Neuronal stem cell (in vitro differentiated cells): Measurements from ENCODE around the gene POLR3H.
A peak's percentile ranks its signal among the peaks of the same experiment; 100 is the strongest.

Experiments
- DNase-seq: peaks from one replicate; pipeline ENCODE4 v3.0.0-alpha.2; 2013; ENCODE audit warnings: low spot score
- H2AFZ ChIP-seq: one replicate; pipeline ENCODE4 v1.6.1; 2013; ENCODE audit warnings: mild to moderate bottlenecking, low read length, inconsistent platforms
- H2AK5ac ChIP-seq: 2 replicates; pipeline ENCODE4 v1.6.1; 2013; ENCODE audit warnings: low read depth, mild to moderate bottlenecking, inconsistent platforms, low read length, moderate library complexity, mixed read lengths
- H2BK120ac ChIP-seq: 2 replicates; pipeline ENCODE4 v1.6.1; 2013; ENCODE audit warnings: low read depth, mild to moderate bottlenecking, inconsistent platforms, low read length, moderate library complexity, mixed read lengths
- H2BK12ac ChIP-seq: one replicate; pipeline ENCODE4 v1.6.1; 2013; ENCODE audit warnings: low read length, inconsistent platforms
- H2BK15ac ChIP-seq: 2 replicates; pipeline ENCODE4 v1.6.1; 2013; ENCODE audit warnings: mild to moderate bottlenecking, low read length, inconsistent platforms, mixed read lengths
- H2BK5ac ChIP-seq: one replicate; pipeline ENCODE4 v1.6.1; 2013; ENCODE audit warnings: inconsistent platforms, mild to moderate bottlenecking, low read length, moderate library complexity
- H3K14ac ChIP-seq: one replicate; pipeline ENCODE4 v1.6.1; 2013; ENCODE audit warnings: low read length, inconsistent platforms
- H3K18ac ChIP-seq: 2 replicates; pipeline ENCODE4 v1.6.1; 2013; ENCODE audit warnings: low read length, inconsistent platforms
- H3K23ac ChIP-seq: 2 replicates; pipeline ENCODE4 v1.6.1; 2013; ENCODE audit warnings: low read depth, mild to moderate bottlenecking, mixed read lengths, low read length, inconsistent platforms; ENCODE audit not compliant: poor library complexity
- H3K27ac ChIP-seq: replicated peaks from 3 replicates; pipeline ENCODE4 v1.5.1; 2013; ENCODE audit warnings: low read length, inconsistent platforms
- H3K27me3 ChIP-seq, 3 experiments: 2 replicates each; pipeline ENCODE4 v1.6.1; 2013; ENCODE audit warnings: low read length in 3 of 3, mild to moderate bottlenecking in 2 of 3, inconsistent platforms in 1 of 3, low read depth in 1 of 3, mixed read lengths in 1 of 3, moderate library complexity in 1 of 3; ENCODE audit not compliant: control insufficient read depth in 3 of 3, insufficient read depth in 3 of 3
- H3K36me3 ChIP-seq, 2 donors: replicated peaks in 1 of 2; 2 replicates each; pipeline ENCODE4 v1.6.1; 2013; ENCODE audit warnings: low read length in 2 of 2; ENCODE audit not compliant: control insufficient read depth in 2 of 2, insufficient read depth in 2 of 2
- H3K4ac ChIP-seq: 2 replicates; pipeline ENCODE4 v1.6.1; 2013; ENCODE audit warnings: inconsistent platforms, mild to moderate bottlenecking, low read length, moderate library complexity
- H3K4me1 ChIP-seq, 2 donors: 1 replicate in 1 of 2; 2 replicates in 1 of 2; pipeline ENCODE4 v1.6.1; 2013; ENCODE audit warnings: low read length in 2 of 2, low read depth in 1 of 2; ENCODE audit not compliant: control insufficient read depth in 2 of 2, insufficient read depth in 1 of 2
- H3K4me2 ChIP-seq: one replicate; pipeline ENCODE4 v1.6.1; 2013; ENCODE audit warnings: mild to moderate bottlenecking, low read length, inconsistent platforms; ENCODE audit not compliant: insufficient read depth, poor library complexity, severe bottlenecking
- H3K4me3 ChIP-seq, 2 donors: 2 replicates each; pipeline ENCODE4 v1.5.1; 2013; ENCODE audit warnings: low read length in 2 of 2, mild to moderate bottlenecking in 2 of 2, inconsistent platforms in 1 of 2, moderate library complexity in 1 of 2
- H3K79me1 ChIP-seq: one replicate; pipeline ENCODE4 v1.6.1; 2013; ENCODE audit warnings: low read depth, mild to moderate bottlenecking, inconsistent platforms, low read length, moderate library complexity
- H3K9ac ChIP-seq: one replicate; pipeline ENCODE4 v1.6.1; 2013; ENCODE audit warnings: mild to moderate bottlenecking, low read depth, low read length, inconsistent platforms; ENCODE audit not compliant: poor library complexity
- H3K9me3 ChIP-seq, 2 donors: replicated peaks in 1 of 2; 2 replicates each; pipeline versions ENCODE3 to v1.6.1; 2013; ENCODE audit warnings: low read length in 2 of 2, mild to moderate bottlenecking in 2 of 2, inconsistent platforms in 1 of 2, low read depth in 1 of 2, mixed read lengths in 1 of 2, moderate library complexity in 1 of 2; ENCODE audit not compliant: control insufficient read depth in 2 of 2, insufficient read depth in 1 of 2
- H4K8ac ChIP-seq: one replicate; pipeline ENCODE4 v1.6.1; 2013; ENCODE audit warnings: low read depth, mild to moderate bottlenecking, inconsistent platforms, low read length, moderate library complexity
- H4K91ac ChIP-seq: one replicate; pipeline ENCODE4 v1.6.1; 2013; ENCODE audit warnings: low read length, low read depth, mild to moderate bottlenecking, inconsistent platforms; ENCODE audit not compliant: poor library complexity
- WGBS, 2 donors: extraction: QIAGEN DNeasy Blood & Tissue Kit; methylation state at CpG; one replicate each; pipeline ENCODE4 v1.1.7; 2013; ENCODE audit warnings: missing lambda C conversion rate in 2 of 2, mixed read lengths in 1 of 2; ENCODE audit not compliant: insufficient read length in 2 of 2, insufficient replicate concordance in 1 of 2; ENCODE audit errors: extremely low coverage in 2 of 2; 5-methylcytosine and 5-hydroxymethylcytosine counted together

The POLR3H gene

DNA sequence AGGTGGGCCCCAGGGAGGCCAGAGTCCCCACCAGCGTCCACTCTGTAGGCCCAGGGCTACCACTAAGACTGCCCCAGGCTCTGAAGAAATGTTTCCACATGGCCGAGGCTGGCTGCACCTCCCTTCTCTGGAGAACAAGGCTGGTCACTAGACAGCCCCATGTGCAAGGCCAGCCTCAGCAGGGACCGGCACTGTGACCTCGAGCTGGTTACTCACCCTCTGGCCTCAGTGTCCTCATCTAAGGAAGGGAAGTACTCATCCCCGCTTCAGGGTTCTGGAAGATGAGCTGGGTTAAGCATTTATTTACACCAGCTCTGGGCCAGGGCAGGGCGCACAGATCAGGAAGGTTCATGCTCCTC lies 35.7 kb upstream of the POLR3H start:
- WGBS, 2 donors: no CpG with 5 or more reads among the region's 6 CpGs
- Histone ChIP-seq H2BK5ac (no peak overlapping the region), H3K4me1 (no peaks in the 10 kb centered on the region)

DNA sequence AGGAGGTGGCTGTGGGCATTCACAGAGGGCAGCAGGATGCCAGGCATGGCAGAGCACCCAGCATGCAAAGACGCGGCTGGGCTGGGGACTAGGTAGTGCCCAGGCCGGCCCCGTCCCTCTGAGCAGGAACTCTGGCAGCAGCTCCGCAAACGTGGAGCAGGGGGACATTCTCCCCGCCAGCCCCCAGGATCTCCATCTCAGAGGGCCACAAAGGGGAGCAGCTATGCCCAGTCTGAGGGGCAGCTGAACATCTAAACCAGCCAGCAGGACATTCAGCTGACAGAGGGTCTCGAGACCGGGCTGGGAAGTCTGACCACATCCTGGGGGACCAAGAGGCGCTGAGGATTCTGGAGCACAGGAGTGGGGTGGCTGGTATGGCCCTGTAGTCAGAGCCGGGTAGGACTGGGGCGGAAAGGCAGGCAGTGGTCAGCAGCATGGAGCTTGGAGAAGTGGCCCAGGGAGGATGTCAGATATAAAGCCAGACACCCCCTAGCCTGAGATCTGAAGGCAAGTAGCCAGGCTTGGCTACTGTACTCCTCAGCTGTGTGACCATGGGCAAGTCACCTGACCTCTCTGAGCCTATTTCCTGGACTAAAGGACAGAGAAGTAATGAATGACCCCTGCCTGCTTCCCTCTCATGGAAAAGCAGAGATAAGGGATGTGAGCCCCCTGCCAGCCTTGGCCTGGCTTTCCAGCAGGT lies 35.2 kb upstream of the POLR3H start:
- no peak for DNase-seq
- H3K27ac ChIP-seq: no peak overlapping the region
- peaks cover 2 to 31% of the 10 kb centered on the region in 2 donors for H3K36me3 ChIP-seq
- H3K79me1 ChIP-seq: peaks cover 2% of the 10 kb centered on the region
- no peak overlapping the region for H3K4ac ChIP-seq
- no peak overlapping the region for H3K4me2 ChIP-seq
- H2BK5ac ChIP-seq: no peak overlapping the region
- H2BK120ac ChIP-seq: no peak overlapping the region
- H3K9ac ChIP-seq: no peak overlapping the region
- no peak overlapping the region for H4K8ac ChIP-seq
- no peak overlapping the region for H2BK15ac ChIP-seq
- no peak overlapping the region for H3K18ac ChIP-seq
- no peak overlapping the region for H2AK5ac ChIP-seq
- no peaks in the 10 kb centered on the region for H3K9me3 ChIP-seq
- H3K27me3 ChIP-seq: no peaks in the 10 kb centered on the region
- H3K23ac ChIP-seq: no peak overlapping the region
- no peak overlapping the region for H3K14ac ChIP-seq
- H3K4me1 ChIP-seq: no peaks in the 10 kb centered on the region
- no peak overlapping the region for H2AFZ ChIP-seq
- no peak overlapping the region for H3K4me3 ChIP-seq
- WGBS, 2 donors: no CpG with 5 or more reads among the region's 12 CpGs
- H2BK12ac ChIP-seq: no peak overlapping the region
- no peak overlapping the region for H4K91ac ChIP-seq

More for the DNA sequence above, 35.7 kb upstream of the POLR3H start:
- Histone ChIP-seq H3K79me1 (peaks cover 2% of the 10 kb centered on the region), H2BK12ac (no peak overlapping the region), H3K23ac (no peak overlapping the region), H3K4me3 (no peak overlapping the region), H2BK120ac (no peak overlapping the region), H3K14ac (no peak overlapping the region), H3K18ac (no peak overlapping the region), H3K27ac (no peak overlapping the region), H4K91ac (no peak overlapping the region), H3K27me3 (no peaks in the 10 kb centered on the region), H2AK5ac (no peak overlapping the region), H2AFZ (no peak overlapping the region), H3K9ac (no peak overlapping the region), H3K4ac (no peak overlapping the region), H3K4me2 (no peak overlapping the region), H2BK15ac (no peak overlapping the region), H4K8ac (no peak overlapping the region), H3K9me3 (no peaks in the 10 kb centered on the region), H3K36me3 (peaks cover 2 to 31% of the 10 kb centered on the region in 2 donors)
- no peak for DNase-seq

DNA sequence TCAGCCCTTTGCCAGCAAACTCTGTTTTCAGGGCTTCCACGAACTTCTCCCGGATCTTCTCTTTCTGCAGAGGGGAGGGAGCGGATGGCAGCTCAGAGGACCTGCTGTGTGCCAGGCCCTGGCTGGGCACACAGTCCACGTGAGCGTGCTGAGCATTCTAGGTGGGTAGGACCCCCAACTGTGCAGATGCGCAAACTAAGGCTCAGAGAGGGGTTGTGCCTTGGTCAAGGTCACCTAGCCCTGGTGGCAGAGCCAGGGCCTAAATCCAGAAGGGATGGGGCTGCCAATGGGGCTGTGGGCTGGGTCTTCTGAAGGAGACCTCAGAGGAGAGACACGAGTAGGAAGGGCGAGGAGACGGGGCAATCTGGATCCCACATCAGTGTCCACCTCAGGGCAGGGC lies 34.5 kb upstream of the POLR3H start:
- Histone ChIP-seq H3K4ac (no peak overlapping the region), H4K8ac (no peak overlapping the region), H3K9ac (no peak overlapping the region)

DNA sequence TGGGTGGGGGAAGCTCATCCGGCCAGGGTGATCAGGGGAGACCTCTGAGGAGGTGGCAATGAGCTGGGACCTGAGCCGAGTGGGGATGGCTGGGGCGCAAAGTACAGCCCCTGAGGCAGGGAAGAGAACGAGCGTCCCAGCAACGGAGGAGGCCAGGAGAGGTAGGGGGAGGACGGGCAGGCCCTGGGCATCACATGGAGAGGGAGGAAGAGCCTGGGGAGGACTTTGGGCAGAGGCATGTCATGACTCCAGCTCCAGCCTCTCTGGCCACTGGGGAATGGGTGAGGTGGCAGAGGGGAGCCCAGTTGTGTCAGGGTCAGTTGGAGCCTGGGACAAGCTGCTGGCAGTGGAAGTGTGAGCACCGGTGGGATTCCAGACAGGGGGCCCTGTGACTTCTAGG lies 33.8 kb upstream of the POLR3H start:
- Histone ChIP-seq H2BK15ac (no peak overlapping the region), H4K8ac (no peak overlapping the region), H3K27ac (no peak overlapping the region), H2BK12ac (no peak overlapping the region), H3K18ac (no peak overlapping the region), H3K4me2 (no peak overlapping the region), H3K4ac (no peak overlapping the region), H3K79me1 (peaks cover 2% of the 10 kb centered on the region), H2AK5ac (peak overlapping the region; percentile 27), H4K91ac (no peak overlapping the region), H3K9ac (no peak overlapping the region), H3K4me1 (no peaks in the 10 kb centered on the region), H3K23ac (peak overlapping the region; percentile 52), H3K14ac (no peak overlapping the region), H3K9me3 (no peaks in the 10 kb centered on the region), H3K4me3 (no peak overlapping the region), H3K36me3 (peaks cover 2 to 23% of the 10 kb centered on the region in 2 donors), H2BK5ac (no peak overlapping the region), H3K27me3 (no peaks in the 10 kb centered on the region), H2BK120ac (no peak overlapping the region), H2AFZ (no peak overlapping the region)
- whole genome bisulfite sequencing, 2 donors: no CpG with 5 or more reads among the region's 8 CpGs
- DNase-seq: no peak

More for the DNA sequence above, 34.5 kb upstream of the POLR3H start:
- H3K36me3 ChIP-seq: peaks cover 2 to 29% of the 10 kb centered on the region in 2 donors
- no peak overlapping the region for H3K18ac ChIP-seq
- no peak overlapping the region for H2BK120ac ChIP-seq
- H2AFZ ChIP-seq: no peak overlapping the region
- no peak overlapping the region for H3K27ac ChIP-seq
- DNase-seq: no peak
- H2BK5ac ChIP-seq: no peak overlapping the region
- H3K4me3 ChIP-seq: no peak overlapping the region
- H3K4me1 ChIP-seq: no peaks in the 10 kb centered on the region
- no peak overlapping the region for H4K91ac ChIP-seq
- peaks cover 2% of the 10 kb centered on the region for H3K79me1 ChIP-seq
- H3K4me2 ChIP-seq: no peak overlapping the region
- no CpG with 5 or more reads among the region's 9 CpGs for WGBS, 2 donors
- H3K14ac ChIP-seq: no peak overlapping the region
- no peak overlapping the region for H2BK15ac ChIP-seq
- no peak overlapping the region for H2BK12ac ChIP-seq
- no peak overlapping the region for H3K23ac ChIP-seq
- no peak overlapping the region for H2AK5ac ChIP-seq
- H3K9me3 ChIP-seq: no peaks in the 10 kb centered on the region
- no peaks in the 10 kb centered on the region for H3K27me3 ChIP-seq
